ENCODE measurements around the gene TRPV2.
"Not testable (repeated sequence)": the region's sequence is repeated elsewhere in the genome, so short reads cannot be mapped to it uniquely, and the experiment has no call there.

TRPV2 gene

GRCh38 chr17:16438557-16439302 lies 23.4 kb downstream of the TRPV2 start:
- DNase-seq: peak; percentile 98

- peak; percentile 41 for DNase-seq
These were observed 24.0 kb downstream of the TRPV2 start for GRCh38 chr17:16439303-16439791.

GRCh38 chr17:16439811-16440351 lies 24.5 kb downstream of the TRPV2 start:
- peak; percentile 42 for DNase-seq

GRCh38 chr17:16440354-16440753 lies 25.0 kb downstream of the TRPV2 start:
- not testable (repeated sequence) for DNase-seq

- DNase-seq: no peak
These were observed 25.7 kb downstream of the TRPV2 start for GRCh38 chr17:16440901-16441629.

- no peak for DNase-seq
These were observed 26.8 kb downstream of the TRPV2 start for GRCh38 chr17:16442141-16442540.

GRCh38 chr17:16442594-16443510 lies 27.5 kb downstream of the TRPV2 start:
- DNase-seq: peak; percentile 40

- no peak for DNase-seq
These were observed 28.3 kb downstream of the TRPV2 start for GRCh38 chr17:16443511-16444257.

GRCh38 chr17:16444258-16444886 lies 29.0 kb downstream of the TRPV2 start:
- DNase-seq: no peak

- no peak for DNase-seq
These were observed 31.1 kb downstream of the TRPV2 start for GRCh38 chr17:16446338-16446983.

- no peak for DNase-seq
These were observed 32.3 kb downstream of the TRPV2 start for GRCh38 chr17:16447676-16448075.

GRCh38 chr17:16448490-16448889 lies 33.1 kb downstream of the TRPV2 start:
- DNase-seq: no peak

GRCh38 chr17:16449121-16449570 lies 33.8 kb downstream of the TRPV2 start:
- DNase-seq: no peak

- DNase-seq: no peak
These were observed 34.7 kb downstream of the TRPV2 start for GRCh38 chr17:16450028-16450427.

- not testable (repeated sequence) for DNase-seq
These were observed 36.9 kb downstream of the TRPV2 start for GRCh38 chr17:16452268-16452667.

- no peak for DNase-seq
These were observed 38.1 kb downstream of the TRPV2 start for GRCh38 chr17:16453493-16453851.

GRCh38 chr17:16455997-16456741 lies 40.8 kb downstream of the TRPV2 start:
- DNase-seq: no peak

- DNase-seq: no peak
These were observed 41.5 kb downstream of the TRPV2 start for GRCh38 chr17:16456742-16457316.

GRCh38 chr17:16459271-16459670 lies 43.9 kb downstream of the TRPV2 start:
- no peak for DNase-seq
